GM21529 (cell line): Measurements from ENCODE around the gene SLC5A6.

ENCODE experiments used
- ATAC-seq: cut with Tn5 transposase; IDR thresholded peaks from one replicate; pipeline ENCODE4 v1.9.1; 2021; ENCODE audit not compliant: unreplicated experiment

The SLC5A6 gene

DNA sequence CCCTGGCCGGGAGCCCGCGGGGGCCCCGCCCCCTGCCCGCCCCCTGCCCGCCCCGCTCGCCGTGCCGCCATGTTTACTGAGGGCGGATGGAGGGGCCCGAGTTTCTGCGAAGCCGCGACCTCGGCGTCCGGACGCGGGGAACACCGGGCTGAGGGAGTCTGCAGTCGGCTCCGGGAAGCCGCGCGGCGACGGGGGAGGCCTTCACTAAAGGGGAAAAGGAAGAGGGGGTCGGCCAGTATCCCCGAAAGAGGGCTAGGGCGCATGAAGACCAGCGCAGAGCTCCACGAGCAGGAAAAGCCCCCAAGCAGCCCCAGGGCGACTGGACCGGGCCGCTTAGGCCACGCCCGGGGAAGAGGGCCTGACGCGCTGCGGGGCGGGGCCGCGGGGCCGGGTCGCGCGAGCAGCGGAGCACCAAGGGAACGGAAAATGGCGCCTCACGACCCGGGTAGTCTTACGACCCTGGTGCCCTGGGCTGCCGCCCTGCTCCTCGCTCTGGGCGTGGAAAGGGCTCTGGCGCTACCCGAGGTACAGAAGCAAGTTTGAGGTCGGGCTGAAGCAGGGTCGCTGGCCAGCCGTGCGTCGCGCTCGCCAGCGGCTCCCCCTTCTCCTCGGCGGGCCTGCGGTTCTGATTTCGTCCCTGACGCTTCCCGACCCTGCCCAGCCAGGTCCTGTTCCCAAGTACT is at the start of gene SLC5A6, which contains the start of gene ATRAID:
Gene SLC5A6 (minus strand): TSS at position 326 of the 683 bp plus-strand sequence. CDS start 4,618 bp downstream, outside the sequence.
Gene ATRAID (plus strand): TSS at position 99 of the 683 bp plus-strand sequence. CDS start 328 bp downstream, at position 427.
- ATAC-seq: peak; percentile 81

DNA sequence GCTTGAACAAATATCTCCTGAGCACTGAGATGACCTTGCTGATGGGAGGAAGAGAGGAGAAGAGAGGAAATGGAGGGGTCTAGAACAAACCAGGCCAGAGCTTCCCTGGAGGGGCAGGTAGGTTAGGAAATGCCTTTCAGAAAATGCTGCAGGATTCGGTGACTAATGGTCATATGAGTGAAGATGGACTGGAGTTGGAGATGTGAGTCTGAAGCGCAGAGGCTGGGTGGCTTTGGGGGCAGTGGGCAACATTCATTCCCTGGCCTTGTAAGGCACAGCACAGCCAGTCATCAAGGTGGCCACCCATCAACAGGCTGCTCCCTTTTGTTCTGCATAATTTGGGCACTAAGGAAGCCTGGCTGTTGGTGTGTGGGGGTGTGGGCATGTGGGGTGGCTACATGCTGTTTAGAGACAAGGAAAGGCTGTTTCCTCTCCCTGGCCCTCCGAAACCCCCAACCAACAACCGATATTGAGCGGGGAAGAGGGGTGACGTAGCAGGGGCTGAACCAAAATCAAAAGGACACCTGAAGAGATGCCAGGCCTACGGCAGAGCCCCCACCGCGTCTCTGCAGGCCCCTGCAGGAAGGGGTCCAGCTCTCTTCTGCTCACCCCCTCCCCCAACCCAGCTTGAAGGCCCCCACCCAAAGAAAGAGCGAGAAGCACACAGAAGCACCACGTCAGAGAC is 49.3 kb upstream of the SLC5A6 start:
- ATAC-seq: no peak

DNA sequence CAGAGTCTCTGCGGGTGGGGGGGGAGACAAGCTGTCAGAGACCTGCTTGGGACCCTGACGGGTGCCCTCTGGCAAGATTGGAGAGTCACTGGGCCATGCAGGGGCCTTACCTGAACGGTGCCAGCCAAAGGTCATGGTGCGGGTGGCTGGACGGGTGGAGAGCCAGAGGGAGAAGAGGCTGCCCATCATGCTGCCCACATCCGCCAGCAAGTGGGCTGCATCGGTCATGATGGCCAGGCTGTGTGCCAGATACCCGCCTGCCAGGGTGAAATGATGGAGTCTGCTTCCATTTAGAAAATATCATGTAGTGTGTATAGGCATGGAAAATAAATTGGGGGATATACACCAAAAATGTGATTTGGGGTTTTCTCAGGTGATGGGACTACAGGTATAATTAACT is 46.0 kb upstream of the SLC5A6 start:
- ATAC-seq: no peak

DNA sequence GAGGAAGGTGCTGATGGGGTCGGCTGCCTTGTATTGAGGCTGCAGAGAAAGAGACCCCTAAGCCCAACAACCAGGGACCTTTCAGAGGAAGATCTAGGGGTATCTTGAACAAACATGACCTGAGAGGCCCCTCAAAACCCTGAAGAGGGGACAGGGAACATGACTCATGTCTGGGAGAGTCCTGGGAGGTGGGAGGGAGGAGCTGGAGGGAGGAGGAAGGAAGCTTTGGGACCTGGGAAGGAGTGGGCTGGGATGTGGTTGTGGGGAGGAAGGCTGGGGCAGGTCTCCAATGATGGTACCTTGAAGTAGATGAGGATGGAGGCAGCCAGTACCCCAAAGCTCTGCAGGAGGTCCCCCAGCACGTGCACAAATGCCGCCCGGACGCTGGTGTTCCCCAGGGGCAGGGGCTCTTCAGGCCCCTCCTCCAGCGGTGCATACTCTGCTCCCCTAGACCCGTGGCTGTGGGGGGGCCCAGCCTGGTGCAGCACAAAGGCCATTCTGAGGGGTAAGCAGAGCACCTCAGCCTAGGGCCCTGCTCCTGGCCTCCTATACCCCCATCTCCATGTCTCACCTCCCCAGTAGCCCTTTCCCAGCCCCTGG is 44.9 kb upstream of the SLC5A6 start:
- ATAC-seq: no peak

DNA sequence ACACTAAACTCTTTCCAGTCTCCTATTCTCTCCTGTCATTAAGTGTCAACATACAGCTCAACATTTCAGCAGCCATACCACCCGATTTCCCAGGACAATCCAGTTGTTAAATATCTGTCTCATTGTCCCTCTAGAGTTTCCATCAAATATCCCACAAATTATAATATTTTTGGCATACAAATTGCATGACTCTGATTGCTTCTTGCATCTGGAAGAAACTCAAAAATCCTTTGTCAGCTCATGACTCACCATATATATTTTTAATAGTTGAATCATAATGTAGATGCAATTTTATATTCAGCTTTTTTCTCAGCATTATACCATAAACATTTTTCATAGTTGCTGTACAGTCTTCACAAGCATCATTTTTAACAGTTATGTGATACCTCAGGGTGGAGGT is 43.6 kb upstream of the SLC5A6 start:
- ATAC-seq: no peak

DNA sequence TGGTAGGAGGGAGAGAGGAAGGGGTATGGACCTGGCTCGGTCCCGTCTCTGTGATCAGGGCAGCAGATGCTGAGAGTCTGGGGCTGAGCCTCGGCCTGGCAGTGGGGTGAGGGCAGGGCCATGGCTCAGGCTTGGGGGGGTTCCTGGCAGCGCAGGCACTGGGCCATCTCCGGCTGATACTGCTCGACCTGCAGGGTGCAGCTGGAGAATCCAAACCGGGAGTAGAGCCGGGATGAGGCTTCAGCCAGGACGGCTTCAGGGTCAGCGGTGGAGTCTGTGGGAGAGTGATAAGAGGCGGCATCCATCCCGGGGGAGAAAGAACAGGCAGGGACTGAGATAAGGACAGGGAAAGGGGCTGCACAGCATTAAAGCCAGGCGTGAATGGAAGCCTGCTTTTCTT is 43.1 kb upstream of the SLC5A6 start:
- ATAC-seq: no peak

DNA sequence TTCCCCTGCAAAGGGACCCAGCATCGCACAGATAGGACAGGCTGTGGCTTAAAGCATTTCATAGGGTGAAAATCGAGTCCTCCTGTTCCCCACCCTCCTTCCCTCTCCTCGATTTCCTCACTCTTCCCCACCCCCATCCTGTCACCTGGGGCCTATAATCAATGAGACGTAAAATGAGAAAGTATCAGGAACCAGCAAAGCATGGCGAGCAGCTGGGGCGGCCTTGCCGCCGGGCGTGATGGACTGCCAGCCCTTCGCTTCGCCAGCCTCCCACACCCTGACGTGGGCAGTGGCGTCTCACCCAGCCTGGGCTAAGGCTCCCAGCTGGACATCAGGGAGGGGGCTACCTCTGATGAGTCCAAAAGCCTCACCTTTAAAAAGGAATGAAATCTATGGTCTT is 39.7 kb upstream of the SLC5A6 start:
- no peak for ATAC-seq

DNA sequence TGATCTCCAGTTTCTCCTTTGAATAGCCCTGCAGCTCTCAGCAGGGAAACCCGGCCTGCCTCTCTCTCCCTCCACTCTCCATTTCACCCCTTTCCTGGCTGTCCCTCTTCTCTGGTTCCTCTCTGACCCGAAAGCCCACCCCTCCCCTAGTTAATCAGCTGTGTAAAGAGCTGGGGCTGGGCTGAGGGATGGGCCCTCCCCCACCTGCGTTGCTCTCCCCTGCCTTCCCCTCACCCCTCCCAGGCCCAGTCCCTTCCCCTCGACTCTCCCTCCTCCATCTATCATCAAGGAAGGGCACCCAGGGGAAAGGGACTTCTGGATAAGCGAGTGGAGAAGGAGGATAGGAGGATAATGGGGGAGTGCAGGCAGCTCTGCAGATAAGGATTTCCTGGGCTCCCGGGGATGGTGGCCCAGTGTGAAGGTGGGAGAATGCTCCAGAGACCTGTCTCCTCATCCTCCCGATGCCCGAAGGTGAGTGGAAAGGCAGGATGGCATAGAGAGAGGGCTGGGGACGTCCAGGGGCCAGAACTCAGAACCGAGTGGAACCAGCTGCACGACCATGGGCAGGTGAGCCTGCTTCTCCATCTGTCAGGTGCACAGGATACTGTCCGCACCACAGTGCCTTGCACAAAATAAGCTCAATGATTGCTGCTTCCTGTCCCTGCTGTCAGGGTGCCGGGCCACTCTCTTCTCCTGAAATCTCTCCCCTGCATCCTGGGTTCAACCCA is 38.7 kb upstream of the SLC5A6 start:
- ATAC-seq: no peak

DNA sequence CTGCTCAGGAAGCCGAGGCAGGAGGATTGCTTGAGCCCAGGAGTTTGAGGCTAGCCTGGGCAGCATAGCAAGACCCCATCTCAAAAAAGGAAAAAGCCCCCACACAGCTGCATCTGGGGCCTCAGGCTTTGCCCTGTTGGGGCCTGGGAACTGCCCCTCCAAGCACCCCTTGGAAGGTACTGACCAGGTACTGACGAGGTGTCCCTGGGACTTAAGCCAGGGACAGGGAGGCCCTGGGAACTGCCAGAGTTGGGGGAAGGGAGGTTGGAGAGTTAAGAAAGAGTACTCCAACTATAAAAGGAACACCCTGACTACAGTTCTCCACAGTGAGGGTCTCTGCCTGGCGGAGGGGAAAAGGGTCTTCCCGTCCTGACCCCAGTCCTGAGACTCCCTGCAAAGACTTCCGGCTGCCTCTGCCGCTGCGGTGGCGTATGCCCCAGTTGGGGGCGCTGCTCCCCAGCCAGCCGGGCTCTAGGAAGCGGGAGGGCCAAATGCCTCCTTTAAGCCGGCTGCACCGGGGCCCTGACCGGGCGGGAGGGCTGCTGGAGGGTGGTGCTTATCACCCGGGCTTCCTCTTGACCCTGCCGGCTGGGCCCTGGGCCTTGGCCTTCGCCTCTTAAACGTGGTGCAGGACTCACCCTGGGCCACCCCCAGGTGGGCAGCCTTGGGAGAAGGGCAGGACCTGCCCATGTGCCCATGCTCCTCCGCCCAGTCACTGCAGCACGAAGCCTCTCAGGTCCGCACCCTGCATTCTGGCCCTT is 38.0 kb upstream of the SLC5A6 start:
- no peak for ATAC-seq

DNA sequence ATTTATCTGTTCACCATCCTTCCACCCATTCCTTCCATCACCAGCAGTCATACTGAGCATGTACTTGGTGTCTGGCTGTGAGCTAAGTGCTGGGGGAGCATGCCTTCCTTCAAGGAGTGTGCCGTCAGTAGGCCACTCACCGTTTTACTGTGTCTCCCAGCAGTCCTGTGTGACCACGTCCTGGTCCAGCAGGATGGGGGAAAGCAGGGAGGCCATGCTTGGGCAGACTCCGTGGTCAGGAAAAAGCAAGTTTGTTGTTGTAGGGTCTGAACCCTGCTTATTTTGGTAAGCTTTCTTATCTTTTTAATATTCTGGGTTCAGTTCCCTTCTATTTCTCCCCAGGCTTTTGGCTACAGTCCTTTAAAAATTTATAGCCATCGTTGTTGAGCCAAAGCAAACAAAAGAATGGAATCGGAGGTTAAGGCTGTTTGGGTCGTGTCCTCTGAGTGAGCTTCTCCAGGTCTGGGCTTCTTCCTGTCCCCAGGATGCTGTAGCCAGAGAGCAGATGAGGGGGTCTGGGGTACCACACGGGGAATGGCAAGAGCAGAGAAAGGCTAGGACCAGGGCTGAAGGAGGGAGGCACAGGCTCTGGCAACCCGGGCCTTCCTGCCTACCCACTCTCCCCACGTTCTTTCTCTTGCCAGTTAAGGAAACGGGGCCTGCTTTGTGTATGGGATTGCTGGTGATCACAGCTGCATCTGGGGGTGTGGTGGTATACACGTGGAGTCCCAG is 37.3 kb upstream of the SLC5A6 start:
- ATAC-seq: no peak

DNA sequence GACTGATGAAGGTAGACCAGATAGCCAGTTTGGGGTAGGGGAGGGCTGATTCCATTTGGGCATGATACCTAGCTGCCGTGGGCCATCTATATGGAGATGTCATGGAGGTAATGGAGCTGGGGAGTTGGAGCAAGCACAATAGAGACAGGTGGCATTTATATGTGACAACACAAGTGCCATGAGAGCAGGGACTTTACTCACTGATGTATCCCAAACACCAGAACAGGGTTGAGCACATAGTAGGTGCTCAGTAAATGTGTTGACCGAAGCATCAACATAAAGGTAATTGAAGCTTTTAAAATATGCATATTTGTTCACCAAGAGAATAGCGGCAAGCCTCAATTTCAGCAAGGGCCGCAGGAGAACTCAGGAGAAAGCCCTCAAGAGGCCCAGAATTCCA is 35.8 kb upstream of the SLC5A6 start:
- ATAC-seq: no peak

DNA sequence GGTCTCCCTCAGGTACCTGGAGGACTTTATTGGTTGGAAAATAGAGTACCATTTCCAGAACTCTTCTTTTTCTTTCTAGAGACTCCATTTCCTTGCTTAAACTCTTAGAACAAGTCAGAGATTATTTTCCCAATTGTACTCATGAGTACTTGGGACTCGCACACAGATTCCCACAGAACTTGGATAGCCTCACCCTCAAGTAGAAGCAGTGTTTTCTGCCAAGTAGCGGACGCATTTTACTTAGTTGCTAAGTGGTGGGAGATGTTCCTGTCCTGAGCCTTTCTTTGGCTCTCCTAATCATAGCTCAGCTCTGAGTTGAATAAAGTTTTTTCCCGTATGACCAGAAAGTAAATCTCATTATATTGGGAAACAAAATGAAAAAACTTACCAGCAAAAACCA is 33.6 kb upstream of the SLC5A6 start:
- no peak for ATAC-seq

DNA sequence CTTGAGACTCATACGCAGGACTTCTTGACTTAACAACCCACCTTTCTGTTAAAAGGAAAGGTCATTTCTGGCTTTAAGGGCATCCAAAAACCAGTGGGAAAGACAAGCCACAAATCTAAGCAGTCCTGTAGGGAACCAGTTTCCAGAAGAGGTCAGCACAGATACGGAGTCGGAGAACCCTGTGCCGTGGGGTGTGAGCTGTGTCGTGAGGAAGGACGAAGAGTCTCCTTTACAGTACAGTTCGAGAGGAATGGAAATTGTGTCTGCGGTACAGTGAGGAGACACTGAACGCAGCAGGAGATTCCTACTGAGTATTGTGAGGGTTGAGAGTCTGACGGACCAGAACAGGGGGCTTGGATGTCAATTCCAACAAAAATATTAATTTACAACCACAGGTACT is 33.0 kb upstream of the SLC5A6 start:
- ATAC-seq: no peak

DNA sequence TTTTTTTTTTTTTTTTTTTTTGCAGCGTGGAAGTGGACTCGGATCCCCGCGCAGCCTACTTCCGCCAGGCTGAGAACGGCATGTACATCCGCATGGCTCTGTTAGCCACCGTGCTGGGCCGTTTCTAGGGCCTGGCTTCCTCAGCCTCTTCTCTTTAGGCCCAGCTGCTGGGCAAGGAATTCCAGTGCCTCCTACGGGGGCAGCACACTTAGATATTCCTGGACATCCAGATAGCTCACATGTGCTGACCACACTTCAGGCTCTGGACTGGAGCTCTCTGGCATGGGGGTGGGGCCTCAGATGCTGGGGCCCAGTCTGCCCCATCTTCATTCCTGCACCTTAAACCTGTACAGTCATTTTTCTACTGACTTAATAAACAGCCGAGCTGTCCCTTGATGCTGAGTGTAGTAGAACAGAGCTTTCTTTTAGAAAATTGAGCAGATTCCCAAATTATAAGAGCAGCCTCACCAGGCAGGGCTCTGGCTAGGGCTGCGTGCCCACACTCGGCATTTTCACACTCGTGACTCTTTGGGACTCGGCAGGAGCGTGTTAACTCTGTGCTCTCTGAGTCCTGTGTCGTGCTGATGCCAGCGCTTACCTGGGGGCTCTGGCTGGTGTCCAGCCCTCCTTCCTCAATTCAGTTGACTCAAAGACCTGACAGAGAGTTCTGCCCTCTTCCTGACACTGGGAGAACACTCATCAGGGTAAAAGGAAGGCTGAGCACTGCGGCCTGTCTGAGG is 31.5 kb upstream of the SLC5A6 start:
- no peak for ATAC-seq

DNA sequence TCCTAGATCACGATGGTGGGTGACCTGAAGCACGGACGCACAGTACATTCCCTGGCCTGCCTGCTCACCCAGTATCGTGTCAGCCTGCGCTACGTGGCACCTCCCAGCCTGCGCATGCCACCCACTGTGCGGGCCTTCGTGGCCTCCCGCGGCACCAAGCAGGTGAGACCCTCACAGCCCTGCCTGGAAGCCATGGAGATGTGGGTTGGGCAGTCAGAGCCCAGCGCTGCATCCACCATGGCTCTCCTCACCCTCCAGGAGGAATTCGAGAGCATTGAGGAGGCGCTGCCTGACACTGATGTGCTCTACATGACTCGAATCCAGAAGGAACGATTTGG is 30.5 kb upstream of the SLC5A6 start:
- ATAC-seq: no peak

DNA sequence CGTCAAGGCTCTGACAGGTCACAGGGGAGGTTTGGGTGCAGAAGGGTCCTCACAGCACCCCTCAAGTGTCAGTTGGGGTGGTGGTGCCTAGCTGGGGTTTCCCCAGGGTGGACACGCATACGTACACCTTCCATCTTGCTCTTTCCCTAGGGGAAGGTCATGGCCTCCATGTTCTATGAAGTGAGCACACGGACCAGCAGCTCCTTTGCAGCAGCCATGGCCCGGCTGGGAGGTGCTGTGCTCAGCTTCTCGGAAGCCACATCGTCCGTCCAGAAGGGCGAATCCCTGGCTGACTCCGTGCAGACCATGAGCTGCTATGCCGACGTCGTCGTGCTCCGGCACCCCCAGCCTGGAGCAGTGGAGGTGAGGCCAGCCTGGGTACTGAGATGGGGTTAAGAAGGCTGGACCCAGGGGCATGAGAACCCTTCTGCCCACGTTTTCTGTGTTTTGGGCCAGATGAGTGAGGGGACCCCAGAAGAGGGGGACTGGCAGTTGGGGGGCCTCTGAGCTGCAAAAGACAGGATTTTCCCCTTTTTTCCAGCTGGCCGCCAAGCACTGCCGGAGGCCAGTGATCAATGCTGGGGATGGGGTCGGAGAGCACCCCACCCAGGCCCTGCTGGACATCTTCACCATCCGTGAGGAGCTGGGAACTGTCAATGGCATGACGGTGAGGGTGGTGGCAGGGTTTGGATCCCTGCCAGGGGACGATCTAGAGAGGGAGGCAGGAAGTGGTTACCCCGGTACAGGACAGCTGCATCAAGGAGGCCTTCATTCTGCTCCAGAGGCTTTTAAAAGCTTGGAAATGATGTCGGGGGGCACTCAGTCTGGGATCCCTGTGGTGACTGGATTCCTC is 29.9 kb upstream of the SLC5A6 start:
- ATAC-seq: no peak

DNA sequence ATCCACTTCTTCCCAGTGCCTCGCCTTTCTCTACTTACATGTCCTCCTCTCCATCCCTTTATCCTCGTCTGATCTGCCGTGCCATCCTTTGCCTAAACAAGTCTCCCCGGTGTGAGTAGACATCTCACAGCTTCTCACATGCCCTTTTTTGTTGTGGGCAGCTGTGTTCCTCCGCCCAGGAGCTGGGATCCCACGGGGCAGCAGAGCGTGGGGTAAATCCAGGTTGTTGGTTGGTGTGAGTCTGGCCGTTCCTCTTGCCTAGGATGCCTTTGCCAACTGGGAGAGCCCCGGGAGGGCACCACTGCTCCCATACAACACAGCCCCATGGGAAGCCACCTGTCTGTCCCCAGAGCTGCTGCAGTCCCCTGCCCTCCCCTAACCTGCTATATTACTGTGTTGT is 28.3 kb upstream of the SLC5A6 start:
- no peak for ATAC-seq

DNA sequence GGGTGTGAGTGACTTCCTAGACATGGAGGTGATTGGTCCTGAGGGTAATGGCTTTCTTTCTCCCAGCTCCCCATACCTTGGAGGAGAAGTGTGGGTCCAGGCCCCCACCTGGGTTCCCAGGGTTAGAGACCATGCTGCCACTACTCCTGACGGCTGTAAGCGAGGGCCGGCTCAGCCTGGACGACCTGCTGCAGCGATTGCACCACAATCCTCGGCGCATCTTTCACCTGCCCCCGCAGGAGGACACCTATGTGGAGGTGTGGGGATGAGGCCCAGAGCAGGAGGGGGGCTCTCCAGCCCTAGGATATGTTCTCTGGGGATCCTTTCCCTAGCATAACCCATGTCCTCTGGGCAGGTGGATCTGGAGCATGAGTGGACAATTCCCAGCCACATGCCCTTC is 26.9 kb upstream of the SLC5A6 start:
- no peak for ATAC-seq
